WTC11 (cell line): ENCODE measurements around the gene WDR64. TPM values are rescaled to one million over a fixed set of nuclear protein-coding genes. Genes with fewer than 3 reads are reported as not detected.

ENCODE experiments used
- ATAC-seq: fragments of 200-7000 bp; cut with Tn5 transposase; 2 replicates; pipeline ENCODE4 v1.10.0; 2021; ENCODE audit warnings: mild to moderate bottlenecking, moderate library complexity
- CTCF ChIA-PET: fragments of 300-600 bp; sonication (Branson Sonifier 250); formaldehyde crosslinking; loops from one replicate; lab custom pipeline; 2021; ENCODE audit warnings: antibody characterized with exemption; lab: Charles Lee
- POLR2A ChIA-PET: fragments of 350-600 bp; sonication (Branson Sonifier 250); formaldehyde crosslinking; loops from one replicate; lab custom pipeline; 2021; ENCODE audit warnings: antibody characterized with exemption; lab: Charles Lee
- DNase-seq: peaks from one replicate; pipeline ENCODE4 v3.0.0; 2021; ENCODE audit warnings: low spot score
- H3K27ac Mint-ChIP-seq: 2 replicates; pipeline ENCODE4 v1.8.0; 2021; ENCODE audit warnings: mixed read lengths
- H3K27me3 Mint-ChIP-seq: 2 replicates; pipeline ENCODE4 v1.8.0; 2021; ENCODE audit warnings: low read depth, mild to moderate bottlenecking, moderate library complexity, mixed read lengths
- H3K36me3 Mint-ChIP-seq: 2 replicates; pipeline ENCODE4 v1.8.0; 2021; ENCODE audit warnings: mixed read lengths
- H3K4me1 Mint-ChIP-seq: 2 replicates; pipeline ENCODE4 v1.8.0; 2022; ENCODE audit warnings: mixed read lengths
- H3K4me3 Mint-ChIP-seq: 2 replicates; pipeline ENCODE4 v1.8.0; 2021; ENCODE audit warnings: mild to moderate bottlenecking, moderate library complexity, mixed read lengths
- H3K9me3 Mint-ChIP-seq: 2 replicates; pipeline ENCODE4 v1.8.0; 2021; ENCODE audit warnings: mixed read lengths
- ATF1 ChIP-seq: sonication (generic); formaldehyde crosslinking; IDR thresholded peaks from 2 replicates; pipeline ENCODE4 v1.8.1; 2023; ENCODE audit warnings: mild to moderate bottlenecking, moderate library complexity, missing genetic modification reagents
- CBFB ChIP-seq: sonication (generic); formaldehyde crosslinking; IDR thresholded peaks from 2 replicates; pipeline ENCODE4 v1.8.1; 2022; ENCODE audit warnings: mild to moderate bottlenecking, low read depth, missing genetic modification reagents
- ESRRA ChIP-seq: sonication (generic); formaldehyde crosslinking; IDR thresholded peaks from 2 replicates; pipeline ENCODE4 v1.8.1; 2022; ENCODE audit warnings: mild to moderate bottlenecking, missing genetic modification reagents, borderline replicate concordance
- FOXJ3 ChIP-seq: sonication (generic); formaldehyde crosslinking; IDR thresholded peaks from 2 replicates; pipeline ENCODE4 v1.9.0; 2021; ENCODE audit warnings: missing genetic modification reagents, mild to moderate bottlenecking, borderline replicate concordance
- GTF2I ChIP-seq: fragments of 250-450 bp; sonication (Bioruptor Pico); conservative IDR thresholded peaks from 2 replicates; pipeline ENCODE4 v1.4.0; 2021; ENCODE audit warnings: mild to moderate bottlenecking
- IRF2 ChIP-seq: sonication (generic); formaldehyde crosslinking; IDR thresholded peaks from 2 replicates; pipeline ENCODE4 v1.8.0; 2022; ENCODE audit warnings: low read depth, missing genetic modification reagents, borderline replicate concordance
- MYBL2 ChIP-seq: sonication (generic); formaldehyde crosslinking; IDR thresholded peaks from 2 replicates; pipeline ENCODE4 v1.8.1; 2023; ENCODE audit warnings: mild to moderate bottlenecking, moderate library complexity, missing genetic modification reagents
- RORB ChIP-seq: fragments of 250-450 bp; sonication (Bioruptor Pico); IDR thresholded peaks from 2 replicates; pipeline ENCODE4 v1.9.0; 2021; ENCODE audit warnings: mild to moderate bottlenecking
- SMAD3 ChIP-seq: sonication (generic); formaldehyde crosslinking; IDR thresholded peaks from 2 replicates; pipeline ENCODE4 v1.8.0; 2022; ENCODE audit warnings: missing genetic modification reagents, mild to moderate bottlenecking, borderline replicate concordance
- TP53 ChIP-seq: sonication (generic); formaldehyde crosslinking; IDR thresholded peaks from 2 replicates; pipeline ENCODE4 v1.8.1; 2023; ENCODE audit warnings: mild to moderate bottlenecking, missing genetic modification reagents
- ZNF138 ChIP-seq: sonication (generic); formaldehyde crosslinking; conservative IDR thresholded peaks from 2 replicates; pipeline ENCODE4 v1.8.1; 2022; ENCODE audit warnings: mild to moderate bottlenecking, moderate library complexity, missing genetic modification reagents
- ZNF263 ChIP-seq: sonication (generic); formaldehyde crosslinking; IDR thresholded peaks from 2 replicates; pipeline ENCODE4 v1.8.1; 2022; ENCODE audit warnings: low read depth, mild to moderate bottlenecking, moderate library complexity, missing genetic modification reagents
- ZNF671 ChIP-seq: fragments of 250-450 bp; sonication (Bioruptor Pico); IDR thresholded peaks from 2 replicates; pipeline ENCODE4 v1.8.0; 2021; ENCODE audit warnings: mild to moderate bottlenecking
- total RNA-seq: library from RNA; stranded (reverse); gene quantifications from 3 replicates; pipeline ENCODE4 v1.2.3, GENCODE V29; 2021
- TF ChIP-seq, protein P1 (sequence below): fragments of 250-450 bp; sonication (Bioruptor Pico); IDR thresholded peaks from 2 replicates; pipeline ENCODE4 v1.8.0; 2021; ENCODE audit warnings: mild to moderate bottlenecking
- TF ChIP-seq, protein P2 (sequence below): sonication (generic); formaldehyde crosslinking; IDR thresholded peaks from 2 replicates; pipeline ENCODE4 v1.8.1; 2022; ENCODE audit warnings: mild to moderate bottlenecking, moderate library complexity, missing genetic modification reagents
- TF ChIP-seq, protein P3 (sequence below): fragments of 250-450 bp; sonication (Bioruptor Pico); IDR thresholded peaks from 2 replicates; pipeline ENCODE4 v1.9.0; 2021; ENCODE audit warnings: mild to moderate bottlenecking
- TF ChIP-seq, protein P4 (sequence below): sonication (generic); formaldehyde crosslinking; IDR thresholded peaks from 2 replicates; pipeline ENCODE4 v1.8.1; 2022; ENCODE audit warnings: low read depth, missing genetic modification reagents, borderline replicate concordance
- TF ChIP-seq, protein P5 (sequence below): sonication (generic); formaldehyde crosslinking; conservative IDR thresholded peaks from 2 replicates; pipeline ENCODE4 v1.8.1; 2023; ENCODE audit warnings: mild to moderate bottlenecking, low read depth, missing genetic modification reagents, moderate library complexity
- TF ChIP-seq, protein P6 (sequence below): fragments of 250-450 bp; sonication (Bioruptor Pico); IDR thresholded peaks from 2 replicates; pipeline ENCODE4 v1.9.0; 2021; ENCODE audit warnings: moderate library complexity, mild to moderate bottlenecking, inconsistent platforms, borderline replicate concordance
- TF ChIP-seq, protein P7 (sequence below): fragments of 200-600 bp; IDR thresholded peaks from 2 replicates; pipeline ENCODE4 v1.8.0; 2022; ENCODE audit warnings: antibody characterized with exemption
- TF ChIP-seq, protein P8 (sequence below): fragments of 250-450 bp; sonication (Bioruptor Pico); IDR thresholded peaks from 2 replicates; pipeline ENCODE4 v2.1.2; 2022; ENCODE audit warnings: mild to moderate bottlenecking, moderate library complexity

The WDR64 gene
- total RNA-seq, 1 experiment from 2014 or later = not detected

DNA sequence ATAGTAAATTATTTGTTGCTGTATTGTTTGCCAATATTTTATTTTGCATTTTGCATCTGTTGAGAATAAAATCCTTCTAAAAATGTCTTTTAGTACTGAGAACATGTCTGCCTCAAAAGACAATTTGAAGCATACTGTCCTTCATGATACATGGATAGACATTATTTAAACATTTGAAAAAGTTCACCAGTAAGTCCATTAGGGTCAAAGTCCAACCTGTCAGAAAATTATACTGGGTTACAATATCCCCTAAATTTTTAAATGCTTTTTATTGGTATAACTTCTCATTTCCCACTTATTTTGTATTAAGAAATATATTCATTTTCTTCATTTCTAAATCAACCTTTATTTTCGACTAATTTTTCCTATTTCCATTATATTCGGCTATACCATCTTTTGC lies 21.2 kb upstream of the WDR64 start:
- ChIA-PET POLR2A (no interaction called here), CTCF (no interaction called here)
- Mint-ChIP-seq H3K36me3 (peaks cover 29% of the 10 kb centered on the region), H3K4me3 (no peak overlapping the region), H3K4me1 (peaks cover 38% of the 10 kb centered on the region), H3K27me3 (no peaks in the 10 kb centered on the region), H3K27ac (no peak overlapping the region), H3K9me3 (no peaks in the 10 kb centered on the region)
- ATAC-seq (no peak), DNase-seq (no peak)
- no peak for TF ChIP-seq FOXJ3 (CRISPR knock-in tag)
- TF ChIP-seq MYBL2 (CRISPR knock-in tag) = no peak
- TF ChIP-seq RORB = no peak
- TF ChIP-seq, protein P1, sequence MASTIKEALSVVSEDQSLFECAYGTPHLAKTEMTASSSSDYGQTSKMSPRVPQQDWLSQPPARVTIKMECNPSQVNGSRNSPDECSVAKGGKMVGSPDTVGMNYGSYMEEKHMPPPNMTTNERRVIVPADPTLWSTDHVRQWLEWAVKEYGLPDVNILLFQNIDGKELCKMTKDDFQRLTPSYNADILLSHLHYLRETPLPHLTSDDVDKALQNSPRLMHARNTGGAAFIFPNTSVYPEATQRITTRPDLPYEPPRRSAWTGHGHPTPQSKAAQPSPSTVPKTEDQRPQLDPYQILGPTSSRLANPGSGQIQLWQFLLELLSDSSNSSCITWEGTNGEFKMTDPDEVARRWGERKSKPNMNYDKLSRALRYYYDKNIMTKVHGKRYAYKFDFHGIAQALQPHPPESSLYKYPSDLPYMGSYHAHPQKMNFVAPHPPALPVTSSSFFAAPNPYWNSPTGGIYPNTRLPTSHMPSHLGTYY (CRISPR knock-in tag) = no peak
- no peak for TF ChIP-seq ZNF671
- TF ChIP-seq GTF2I (CRISPR knock-in tag) = no peak
- TF ChIP-seq, protein P2, sequence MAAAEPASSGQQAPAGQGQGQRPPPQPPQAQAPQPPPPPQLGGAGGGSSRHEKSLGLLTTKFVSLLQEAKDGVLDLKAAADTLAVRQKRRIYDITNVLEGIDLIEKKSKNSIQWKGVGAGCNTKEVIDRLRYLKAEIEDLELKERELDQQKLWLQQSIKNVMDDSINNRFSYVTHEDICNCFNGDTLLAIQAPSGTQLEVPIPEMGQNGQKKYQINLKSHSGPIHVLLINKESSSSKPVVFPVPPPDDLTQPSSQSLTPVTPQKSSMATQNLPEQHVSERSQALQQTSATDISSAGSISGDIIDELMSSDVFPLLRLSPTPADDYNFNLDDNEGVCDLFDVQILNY (CRISPR knock-in tag) = no peak

DNA sequence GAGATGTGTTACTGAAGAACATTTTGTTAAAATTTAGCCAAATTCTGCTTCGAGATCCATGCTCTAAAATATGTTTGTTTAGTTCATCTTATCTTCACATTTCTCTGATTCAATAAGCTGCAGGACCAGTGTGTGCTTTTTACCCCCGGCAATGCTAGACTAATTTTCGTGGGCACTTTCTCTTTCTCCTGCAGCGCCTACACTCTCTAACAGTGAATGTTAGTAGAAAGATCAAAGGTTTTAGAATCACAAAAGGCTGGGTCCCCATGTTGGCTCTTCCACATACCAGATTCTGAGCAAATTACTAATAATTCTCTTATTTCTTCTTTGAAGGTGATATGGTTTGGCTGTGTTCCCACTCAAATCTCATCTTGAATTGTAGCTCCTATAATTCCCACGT lies 20.4 kb upstream of the WDR64 start:
- POLR2A ChIA-PET = no interaction called here
- Mint-ChIP-seq H3K36me3 (peaks cover 30% of the 10 kb centered on the region), H3K9me3 (no peaks in the 10 kb centered on the region), H3K27ac (peak overlapping the region; percentile 91), H3K4me1 (peaks cover 38% of the 10 kb centered on the region), H3K4me3 (no peak overlapping the region), H3K27me3 (no peaks in the 10 kb centered on the region)
- CTCF ChIA-PET = no interaction called here
- TF ChIP-seq ZNF138 (CRISPR knock-in tag) (no peak), ZNF263 (CRISPR knock-in tag) (no peak)
- TF ChIP-seq, protein P3, sequence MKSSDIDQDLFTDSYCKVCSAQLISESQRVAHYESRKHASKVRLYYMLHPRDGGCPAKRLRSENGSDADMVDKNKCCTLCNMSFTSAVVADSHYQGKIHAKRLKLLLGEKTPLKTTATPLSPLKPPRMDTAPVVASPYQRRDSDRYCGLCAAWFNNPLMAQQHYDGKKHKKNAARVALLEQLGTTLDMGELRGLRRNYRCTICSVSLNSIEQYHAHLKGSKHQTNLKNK (CRISPR knock-in tag) = no peak
- ATAC-seq (peak; percentile 34; the same call in 1 of the 2 replicates), DNase-seq (no peak)

DNA sequence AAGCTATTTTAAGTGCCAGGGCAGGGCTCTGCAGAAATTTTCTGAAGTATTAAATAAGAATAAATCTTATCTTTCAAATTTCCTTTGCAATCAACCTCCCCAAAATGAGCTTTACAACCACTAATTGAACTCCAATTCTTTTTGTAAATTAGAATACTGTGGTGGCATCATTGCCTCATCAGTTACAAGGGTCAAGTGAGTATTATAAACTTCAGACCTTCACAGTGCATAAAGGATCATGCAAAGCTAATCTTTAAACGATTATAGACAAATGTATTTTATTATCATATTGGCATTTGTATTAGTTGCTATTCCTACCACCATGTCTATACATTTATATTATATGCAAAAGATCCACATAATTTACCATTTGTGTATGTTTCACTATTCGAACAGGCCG lies 19.1 kb upstream of the WDR64 start:
- peaks cover 45% of the 10 kb centered on the region for H3K4me1 Mint-ChIP-seq
- ChIA-PET POLR2A (no interaction called here), CTCF (no interaction called here)
- no peak overlapping the region for H3K4me3 Mint-ChIP-seq
- no peaks in the 10 kb centered on the region for H3K27me3 Mint-ChIP-seq
- DNase-seq (no peak), ATAC-seq (no peak)
- no peaks in the 10 kb centered on the region for H3K9me3 Mint-ChIP-seq
- no peak overlapping the region for H3K27ac Mint-ChIP-seq
- H3K36me3 Mint-ChIP-seq = peaks cover 35% of the 10 kb centered on the region
- TF ChIP-seq, protein P4, sequence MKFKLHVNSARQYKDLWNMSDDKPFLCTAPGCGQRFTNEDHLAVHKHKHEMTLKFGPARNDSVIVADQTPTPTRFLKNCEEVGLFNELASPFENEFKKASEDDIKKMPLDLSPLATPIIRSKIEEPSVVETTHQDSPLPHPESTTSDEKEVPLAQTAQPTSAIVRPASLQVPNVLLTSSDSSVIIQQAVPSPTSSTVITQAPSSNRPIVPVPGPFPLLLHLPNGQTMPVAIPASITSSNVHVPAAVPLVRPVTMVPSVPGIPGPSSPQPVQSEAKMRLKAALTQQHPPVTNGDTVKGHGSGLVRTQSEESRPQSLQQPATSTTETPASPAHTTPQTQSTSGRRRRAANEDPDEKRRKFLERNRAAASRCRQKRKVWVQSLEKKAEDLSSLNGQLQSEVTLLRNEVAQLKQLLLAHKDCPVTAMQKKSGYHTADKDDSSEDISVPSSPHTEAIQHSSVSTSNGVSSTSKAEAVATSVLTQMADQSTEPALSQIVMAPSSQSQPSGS (CRISPR knock-in tag) = no peak
- TF ChIP-seq, protein P5, sequence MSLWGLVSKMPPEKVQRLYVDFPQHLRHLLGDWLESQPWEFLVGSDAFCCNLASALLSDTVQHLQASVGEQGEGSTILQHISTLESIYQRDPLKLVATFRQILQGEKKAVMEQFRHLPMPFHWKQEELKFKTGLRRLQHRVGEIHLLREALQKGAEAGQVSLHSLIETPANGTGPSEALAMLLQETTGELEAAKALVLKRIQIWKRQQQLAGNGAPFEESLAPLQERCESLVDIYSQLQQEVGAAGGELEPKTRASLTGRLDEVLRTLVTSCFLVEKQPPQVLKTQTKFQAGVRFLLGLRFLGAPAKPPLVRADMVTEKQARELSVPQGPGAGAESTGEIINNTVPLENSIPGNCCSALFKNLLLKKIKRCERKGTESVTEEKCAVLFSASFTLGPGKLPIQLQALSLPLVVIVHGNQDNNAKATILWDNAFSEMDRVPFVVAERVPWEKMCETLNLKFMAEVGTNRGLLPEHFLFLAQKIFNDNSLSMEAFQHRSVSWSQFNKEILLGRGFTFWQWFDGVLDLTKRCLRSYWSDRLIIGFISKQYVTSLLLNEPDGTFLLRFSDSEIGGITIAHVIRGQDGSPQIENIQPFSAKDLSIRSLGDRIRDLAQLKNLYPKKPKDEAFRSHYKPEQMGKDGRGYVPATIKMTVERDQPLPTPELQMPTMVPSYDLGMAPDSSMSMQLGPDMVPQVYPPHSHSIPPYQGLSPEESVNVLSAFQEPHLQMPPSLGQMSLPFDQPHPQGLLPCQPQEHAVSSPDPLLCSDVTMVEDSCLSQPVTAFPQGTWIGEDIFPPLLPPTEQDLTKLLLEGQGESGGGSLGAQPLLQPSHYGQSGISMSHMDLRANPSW (CRISPR knock-in tag) = no peak
- TF ChIP-seq CBFB (CRISPR knock-in tag) (no peak), SMAD3 (CRISPR knock-in tag) (no peak), ZNF671 (no peak), ESRRA (CRISPR knock-in tag) (no peak), TP53 (CRISPR knock-in tag) (no peak), IRF2 (CRISPR knock-in tag) (no peak), ATF1 (no peak), RORB (no peak)
- TF ChIP-seq, protein P6, sequence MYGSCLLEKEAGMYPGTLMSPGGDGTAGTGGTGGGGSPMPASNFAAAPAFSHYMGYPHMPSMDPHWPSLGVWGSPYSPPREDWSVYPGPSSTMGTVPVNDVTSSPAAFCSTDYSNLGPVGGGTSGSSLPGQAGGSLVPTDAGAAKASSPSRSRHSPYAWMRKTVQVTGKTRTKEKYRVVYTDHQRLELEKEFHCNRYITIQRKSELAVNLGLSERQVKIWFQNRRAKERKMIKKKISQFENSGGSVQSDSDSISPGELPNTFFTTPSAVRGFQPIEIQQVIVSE = no peak
- TF ChIP-seq, protein P3 (CRISPR knock-in tag) = no peak
- TF ChIP-seq, protein P7, sequence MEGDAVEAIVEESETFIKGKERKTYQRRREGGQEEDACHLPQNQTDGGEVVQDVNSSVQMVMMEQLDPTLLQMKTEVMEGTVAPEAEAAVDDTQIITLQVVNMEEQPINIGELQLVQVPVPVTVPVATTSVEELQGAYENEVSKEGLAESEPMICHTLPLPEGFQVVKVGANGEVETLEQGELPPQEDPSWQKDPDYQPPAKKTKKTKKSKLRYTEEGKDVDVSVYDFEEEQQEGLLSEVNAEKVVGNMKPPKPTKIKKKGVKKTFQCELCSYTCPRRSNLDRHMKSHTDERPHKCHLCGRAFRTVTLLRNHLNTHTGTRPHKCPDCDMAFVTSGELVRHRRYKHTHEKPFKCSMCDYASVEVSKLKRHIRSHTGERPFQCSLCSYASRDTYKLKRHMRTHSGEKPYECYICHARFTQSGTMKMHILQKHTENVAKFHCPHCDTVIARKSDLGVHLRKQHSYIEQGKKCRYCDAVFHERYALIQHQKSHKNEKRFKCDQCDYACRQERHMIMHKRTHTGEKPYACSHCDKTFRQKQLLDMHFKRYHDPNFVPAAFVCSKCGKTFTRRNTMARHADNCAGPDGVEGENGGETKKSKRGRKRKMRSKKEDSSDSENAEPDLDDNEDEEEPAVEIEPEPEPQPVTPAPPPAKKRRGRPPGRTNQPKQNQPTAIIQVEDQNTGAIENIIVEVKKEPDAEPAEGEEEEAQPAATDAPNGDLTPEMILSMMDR = no peak
- TF ChIP-seq, protein P8, sequence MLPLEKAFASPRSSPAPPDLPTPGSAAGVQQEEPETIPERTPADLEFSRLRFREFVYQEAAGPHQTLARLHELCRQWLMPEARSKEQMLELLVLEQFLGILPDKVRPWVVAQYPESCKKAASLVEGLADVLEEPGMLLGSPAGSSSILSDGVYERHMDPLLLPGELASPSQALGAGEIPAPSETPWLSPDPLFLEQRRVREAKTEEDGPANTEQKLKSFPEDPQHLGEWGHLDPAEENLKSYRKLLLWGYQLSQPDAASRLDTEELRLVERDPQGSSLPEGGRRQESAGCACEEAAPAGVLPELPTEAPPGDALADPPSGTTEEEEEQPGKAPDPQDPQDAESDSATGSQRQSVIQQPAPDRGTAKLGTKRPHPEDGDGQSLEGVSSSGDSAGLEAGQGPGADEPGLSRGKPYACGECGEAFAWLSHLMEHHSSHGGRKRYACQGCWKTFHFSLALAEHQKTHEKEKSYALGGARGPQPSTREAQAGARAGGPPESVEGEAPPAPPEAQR (CRISPR knock-in tag) = no peak
